DMS79 treated with DMSO at 0.1 percent for 48 hours (cell line): ENCODE data around the gene PTPRU.

Experiments
- DNase-seq: peaks from one replicate; lab custom pipeline; 2025; lab: John Stamatoyannopoulos, UW

The PTPRU gene

DNA sequence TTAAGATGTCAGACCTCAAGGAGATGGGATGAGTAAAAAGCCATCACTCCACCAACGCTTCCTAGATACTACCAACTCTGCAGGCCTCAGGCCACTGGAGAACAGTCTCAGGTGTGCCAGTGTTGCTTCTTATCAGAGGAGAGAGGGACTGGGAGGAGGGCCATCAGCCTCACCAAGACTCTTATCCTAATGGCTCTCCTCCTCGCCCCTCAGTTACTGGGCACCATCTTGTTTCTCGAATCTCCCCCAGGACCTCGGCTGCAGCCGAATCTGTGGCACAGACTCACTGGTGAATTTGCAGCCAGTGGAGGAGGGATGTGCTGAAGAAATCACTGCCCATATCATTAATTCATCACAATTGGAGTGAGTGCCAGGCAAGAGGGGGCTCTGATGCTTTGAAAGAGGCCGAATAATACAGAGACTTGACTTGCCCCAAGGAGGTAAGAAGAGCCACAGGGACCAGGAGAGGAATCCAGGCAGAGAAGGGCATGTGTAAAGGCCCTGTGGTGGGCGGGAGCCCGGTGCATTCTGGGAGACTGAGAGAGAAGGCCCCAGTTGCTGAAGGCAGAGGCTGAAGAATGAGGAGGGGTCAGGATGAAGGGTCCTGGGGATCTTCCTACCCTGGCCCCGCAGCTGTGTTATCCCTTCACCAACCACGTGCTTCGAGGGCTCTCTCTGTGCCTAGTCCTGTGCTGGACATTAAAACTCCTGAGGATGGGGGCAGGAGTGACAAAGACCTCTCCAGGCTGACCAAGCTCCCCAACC lies 129.8 kb downstream of the PTPRU start:
- no peak for DNase-seq

- DNase-seq = no peak
These were observed 132.9 kb downstream of the PTPRU start for GRCh38 chr1:29368936-29369932.

DNA sequence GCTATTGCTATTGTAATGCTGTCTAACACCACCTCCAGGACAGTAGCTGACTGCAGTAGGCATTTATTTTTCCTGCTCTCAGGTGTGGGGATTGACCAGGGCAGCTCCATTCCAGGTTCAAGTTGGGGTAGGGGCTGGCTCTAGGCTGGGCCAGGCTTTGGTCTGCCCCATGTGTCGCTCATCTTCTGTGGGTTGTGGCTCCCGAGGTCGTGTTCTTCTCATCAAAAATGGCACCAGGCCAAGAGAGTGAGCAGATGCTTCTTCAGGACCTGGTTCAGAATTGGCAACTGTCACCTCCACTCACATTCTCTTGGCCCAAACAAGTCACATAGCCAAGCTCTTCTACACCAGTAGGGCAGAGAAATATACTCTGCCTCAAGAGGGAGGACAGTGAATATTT lies 133.7 kb downstream of the PTPRU start:
- DNase-seq = no peak

- DNase-seq = no peak
These were observed 135.0 kb downstream of the PTPRU start for GRCh38 chr1:29371332-29371731.

DNA sequence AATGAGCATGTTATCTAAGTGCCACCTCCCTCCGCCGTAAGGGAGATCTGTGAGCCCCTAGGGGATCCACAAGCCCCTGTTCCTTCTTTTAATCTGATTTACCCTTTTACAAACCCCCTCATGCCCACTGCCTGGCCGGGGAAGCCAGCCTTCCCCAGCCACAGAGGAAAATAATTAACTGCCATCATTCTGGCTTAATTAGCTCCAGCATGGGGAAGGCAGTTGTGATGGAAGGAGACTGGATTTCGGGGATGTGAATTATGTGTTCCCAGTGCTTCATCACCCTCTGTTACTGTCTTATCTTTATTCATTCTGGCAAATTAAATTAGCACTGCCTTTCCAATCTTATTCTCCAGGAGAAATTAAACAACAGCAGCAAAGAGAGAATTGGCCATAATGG lies 135.8 kb downstream of the PTPRU start:
- no peak for DNase-seq
